ENCODE measurements around the gene TELO2. TPM values are rescaled to one million over a fixed set of nuclear protein-coding genes. Genes with fewer than 3 reads are reported as not detected.

Gene TELO2
- total RNA-seq, 2 experiments from 2014 or later = 29.7 to 30.8 TPM

- peaks cover 41% of the 10 kb centered on the region for H3K4me1 ChIP-seq (ENCODE audit: insufficient read depth, low read length)
- no peaks in the 10 kb centered on the region for H3K27me3 Mint-ChIP-seq
- H3K27ac ChIP-seq (ENCODE audit: low read depth in 1 of 2, low read length in 2 of 2) = peak overlapping the region in 1 of 2 donors; percentile 84
- DNase-seq (no peak), ATAC-seq (ENCODE audit: poor library complexity) (no peak)
- peak overlapping the region; percentile 64 for H3K27ac Mint-ChIP-seq
- intact Hi-C loops (cut with DNase I, micrococcal nuclease) = loop anchor here (2.0 to 10.0 kb wide), 6 partner anchors 19 to 571 kb away; partner anchors contain the start of genes UQCC4 (in 2 of the 2), NTHL1 (in 1 of the 2), TELO2 (in 1 of the 2) and TMEM204 (in 1 of the 2)
- H3K4me1 Mint-ChIP-seq (ENCODE audit: low read depth) = peaks cover 47% of the 10 kb centered on the region
- H3K27me3 ChIP-seq (ENCODE audit: control insufficient read depth in 1 of 2, insufficient read depth in 2 of 2, low read length in 2 of 2) = no peaks in the 10 kb centered on the region
- ChIA-PET POLR2A (interaction anchor here (1.3 kb wide), 1 partner anchor 53 kb away, joined by 4 read pairs; no protein-coding TSS in a partner anchor), CTCF (no interaction called here)
- H3K36me3 Mint-ChIP-seq (ENCODE audit: low read depth) = no peaks in the 10 kb centered on the region
- peak overlapping the region; percentile 72 for H3K4me3 Mint-ChIP-seq
- peak overlapping the region; percentile 62 for H3K4me3 ChIP-seq (ENCODE audit: low read length)
- no peaks in the 10 kb centered on the region for H3K9me3 ChIP-seq (ENCODE audit: control insufficient read depth in 1 of 2, insufficient read depth in 1 of 2, low read length in 2 of 2)
- no peak for TF ChIP-seq CTCF (IDR thresholded peaks at IDR 0.05)
- no peaks in the 10 kb centered on the region for H3K9me3 Mint-ChIP-seq
- no peaks in the 10 kb centered on the region for H3K36me3 ChIP-seq (ENCODE audit: insufficient read depth, low read length)
Observed at GRCh38 chr16:1474082-1474795, 18.9 kb upstream of the TELO2 start.

- ChIA-PET CTCF (no interaction called here), POLR2A (interaction anchor here (0.8 to 1.3 kb wide), 2 partner anchors 18 to 59 kb away, joined by 3 to 4 read pairs; partner anchors contain the start of genes TELO2 and TMEM204)
- H3K9me3 Mint-ChIP-seq = no peaks in the 10 kb centered on the region
- no peak for TF ChIP-seq CTCF (IDR thresholded peaks at IDR 0.05)
- Histone ChIP-seq H3K27ac (ENCODE audit: low read depth in 1 of 2, low read length in 2 of 2) (peak within 1 kb of the TSS; percentile 72 to 84), H3K27me3 (ENCODE audit: control insufficient read depth in 1 of 2, insufficient read depth in 2 of 2, low read length in 2 of 2) (no peaks in the 10 kb centered on the region), H3K36me3 (ENCODE audit: insufficient read depth, low read length) (no peaks in the 10 kb centered on the region), H3K9me3 (ENCODE audit: control insufficient read depth in 1 of 2, insufficient read depth in 1 of 2, low read length in 2 of 2) (no peaks in the 10 kb centered on the region), H3K4me1 (ENCODE audit: insufficient read depth, low read length) (peaks cover 41% of the 10 kb centered on the region), H3K4me3 (ENCODE audit: low read length) (peak within 1 kb of the TSS; percentile 62)
- no peaks in the 10 kb centered on the region for H3K27me3 Mint-ChIP-seq
- H3K4me1 Mint-ChIP-seq (ENCODE audit: low read depth) = peaks cover 43% of the 10 kb centered on the region
- intact Hi-C loops (cut with DNase I, micrococcal nuclease) = loop anchor here (1.0 to 10.0 kb wide), 9 partner anchors 18 to 570 kb away; partner anchors contain the start of genes TELO2 (in 2 of the 2), TMEM204 (in 2 of the 2), UQCC4 (in 2 of the 2) and CRAMP1 (in 1 of the 2)
- DNase-seq (peak; percentile 70 to 94 (median 84)), ATAC-seq (ENCODE audit: poor library complexity) (peak; percentile 87)
- peak within 1 kb of the TSS; percentile 88 for H3K4me3 Mint-ChIP-seq
- no peaks in the 10 kb centered on the region for H3K36me3 Mint-ChIP-seq (ENCODE audit: low read depth)
- peak within 1 kb of the TSS; percentile 89 for H3K27ac Mint-ChIP-seq
Observed at GRCh38 chr16:1474796-1475551, 18.2 kb upstream of the TELO2 start, which contains the start of gene CLCN7. TSS of gene CLCN7 (minus strand) at chr16:1475028. CDS start at chr16:1474974, 54 bp downstream.

GRCh38 chr16:1475552-1476114 is 17.5 kb upstream of the TELO2 start:
- no peaks in the 10 kb centered on the region for H3K36me3 Mint-ChIP-seq (ENCODE audit: low read depth)
- no peak for TF ChIP-seq CTCF (IDR thresholded peaks at IDR 0.05)
- DNase-seq = no peak
- peak overlapping the region; percentile 89 for H3K27ac Mint-ChIP-seq
- ATAC-seq (ENCODE audit: poor library complexity) = no peak
- ChIA-PET CTCF (no interaction called here), POLR2A (interaction anchor here (0.8 to 1.3 kb wide), 3 partner anchors 17 to 58 kb away, joined by 3 to 4 read pairs (median 3); partner anchors contain the start of genes TELO2 and TMEM204)
- Histone ChIP-seq H3K27me3 (ENCODE audit: control insufficient read depth in 1 of 2, insufficient read depth in 2 of 2, low read length in 2 of 2) (no peaks in the 10 kb centered on the region), H3K36me3 (ENCODE audit: insufficient read depth, low read length) (no peaks in the 10 kb centered on the region), H3K4me3 (ENCODE audit: low read length) (peak overlapping the region; percentile 62), H3K4me1 (ENCODE audit: insufficient read depth, low read length) (peaks cover 37% of the 10 kb centered on the region), H3K27ac (ENCODE audit: low read depth in 1 of 2, low read length in 2 of 2) (peak overlapping the region; percentile 72 to 84), H3K9me3 (ENCODE audit: control insufficient read depth in 1 of 2, insufficient read depth in 1 of 2, low read length in 2 of 2) (no peaks in the 10 kb centered on the region)
- intact Hi-C loops (cut with DNase I, micrococcal nuclease) = loop anchor here (1.0 to 10.0 kb wide), 9 partner anchors 17 to 569 kb away; partner anchors contain the start of genes TELO2 (in 2 of the 2), TMEM204 (in 2 of the 2), UQCC4 (in 2 of the 2) and CRAMP1 (in 1 of the 2)
- H3K27me3 Mint-ChIP-seq = no peaks in the 10 kb centered on the region
- H3K9me3 Mint-ChIP-seq = no peaks in the 10 kb centered on the region
- peaks cover 37% of the 10 kb centered on the region for H3K4me1 Mint-ChIP-seq (ENCODE audit: low read depth)
- H3K4me3 Mint-ChIP-seq = peak overlapping the region; percentile 88
